ENCODE data around the gene CHD8. TPM values are rescaled to one million over a fixed set of nuclear protein-coding genes. Genes with fewer than 3 reads are reported as not detected.

CHD8 gene
- total RNA-seq, 1 donor from 2014 or later = 23.4 TPM

GRCh38 chr14:21437063-21437901 is 18.6 kb downstream of the CHD8 start:
- ATAC-seq (peak; percentile 99), DNase-seq (ENCODE audit: low spot score) (peak; percentile 99)

DNA sequence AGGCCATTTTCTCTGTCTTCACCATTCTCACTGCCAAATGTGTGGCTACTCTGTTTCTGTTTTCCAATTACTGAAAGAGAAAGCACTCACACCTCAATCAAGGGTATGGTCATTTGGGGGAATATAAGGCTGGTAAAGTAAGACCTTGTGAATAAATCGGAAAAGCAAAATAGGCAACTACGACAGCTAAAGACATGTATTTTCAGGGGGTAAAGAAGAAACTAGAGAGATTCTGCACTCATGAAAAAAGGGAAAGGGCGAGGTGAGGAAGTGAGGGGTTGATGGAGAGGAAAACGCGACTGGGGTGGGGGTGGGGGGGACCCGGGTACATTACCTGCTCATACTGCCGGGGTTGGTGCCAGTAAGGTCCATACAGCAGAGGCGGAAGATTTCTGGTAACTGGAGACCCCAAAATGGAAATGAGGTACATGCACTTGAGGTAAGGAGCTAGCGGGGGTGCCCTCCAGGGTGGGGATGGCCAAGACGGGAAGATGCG is 19.3 kb downstream of the CHD8 start:
- DNase-seq (ENCODE audit: low spot score) (no peak), ATAC-seq (peak; percentile 14)

DNA sequence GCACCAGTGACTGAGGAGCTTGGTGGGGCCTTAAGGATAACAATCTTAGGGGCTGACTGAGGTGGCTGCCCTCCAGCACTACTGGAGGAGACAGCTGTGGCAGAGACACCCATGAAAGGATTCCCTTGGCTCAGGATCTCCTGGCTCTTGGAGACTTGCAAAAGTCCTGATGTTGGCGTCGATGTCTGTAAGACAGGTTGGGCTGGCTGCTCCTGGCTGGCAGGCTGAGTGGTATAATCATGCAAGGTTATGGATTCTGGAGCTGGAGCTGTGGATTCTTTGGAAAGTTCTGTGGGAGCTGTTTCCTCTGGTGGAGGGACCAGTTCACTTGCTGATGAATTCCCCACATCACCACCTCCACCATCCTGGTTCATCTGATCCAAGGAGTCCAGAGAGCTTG is 24.8 kb downstream of the CHD8 start:
- ATAC-seq (no peak), DNase-seq (ENCODE audit: low spot score) (no peak)

DNA sequence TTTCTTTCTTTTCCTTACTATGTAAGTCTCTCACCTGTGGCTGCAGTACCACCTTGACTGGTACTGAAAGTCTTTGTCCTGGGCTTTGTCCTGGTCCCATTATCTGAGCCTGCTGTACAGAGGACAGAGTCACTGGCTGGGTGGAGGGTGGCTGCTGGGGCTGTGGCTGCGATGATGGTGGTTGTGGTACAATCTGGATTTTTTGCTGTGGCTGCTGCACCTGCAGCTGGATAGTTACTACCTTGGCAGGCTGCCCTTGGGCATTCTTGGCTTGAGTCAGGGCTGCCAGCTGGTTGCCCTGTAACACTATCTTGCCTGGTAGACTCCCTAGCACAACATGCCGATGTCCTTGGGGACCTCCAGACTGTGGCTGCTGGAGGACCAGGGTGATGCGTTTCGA is 27.0 kb downstream of the CHD8 start:
- DNase-seq (ENCODE audit: low spot score) (no peak), ATAC-seq (peak; percentile 77)

- DNase-seq (ENCODE audit: low spot score) (no peak), ATAC-seq (no peak)
These were observed 29.2 kb downstream of the CHD8 start for GRCh38 chr14:21426692-21427091.

DNA sequence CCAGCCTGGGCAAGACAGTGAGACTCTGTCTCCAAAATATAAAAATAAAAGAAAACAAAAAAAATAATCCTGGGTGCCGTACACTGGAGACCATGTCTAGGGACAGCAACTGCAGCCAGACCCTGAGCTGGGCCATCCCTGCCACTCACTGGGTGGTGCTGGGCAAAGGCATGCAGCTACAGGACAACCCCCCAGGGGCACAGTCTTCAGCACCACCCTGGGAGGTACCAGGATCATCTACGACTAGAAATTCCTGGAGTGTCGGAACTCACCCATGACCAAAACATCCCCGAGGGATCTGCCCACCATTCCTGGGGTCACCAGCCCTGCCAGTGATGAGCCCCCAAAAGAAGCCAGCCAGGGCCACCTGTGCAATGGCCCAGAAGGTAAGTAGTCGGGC is 36.4 kb downstream of the CHD8 start:
- DNase-seq (ENCODE audit: low spot score) (no peak), ATAC-seq (no peak)

- no peak for DNase-seq (ENCODE audit: low spot score)
- ATAC-seq = no peak
These were observed 40.6 kb downstream of the CHD8 start for GRCh38 chr14:21415329-21415728.

DNA sequence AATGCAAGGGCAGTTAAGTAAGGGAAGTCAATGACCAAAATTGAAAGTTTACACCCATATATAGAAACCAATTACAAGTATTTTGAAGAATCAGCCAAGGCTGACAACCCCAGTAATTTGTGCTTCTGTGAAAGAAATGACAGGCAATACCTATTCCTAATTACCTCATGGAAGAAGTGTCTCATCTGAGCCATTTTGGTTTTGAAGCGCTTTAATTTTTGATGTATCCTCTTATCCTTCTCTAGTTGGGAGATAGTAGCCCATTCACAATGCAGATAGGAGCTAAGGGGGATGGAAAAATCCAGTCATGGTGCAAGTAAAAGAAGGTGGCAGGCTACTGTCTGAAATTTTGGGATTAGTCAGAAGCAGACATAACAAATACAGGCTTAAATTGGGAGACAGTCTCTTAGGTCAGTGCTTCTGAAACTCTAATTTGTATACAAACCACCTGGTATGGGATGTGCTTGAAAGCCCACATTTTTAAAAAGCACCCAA is 41.7 kb downstream of the CHD8 start:
- ATAC-seq (no peak), DNase-seq (ENCODE audit: low spot score) (no peak)

DNA sequence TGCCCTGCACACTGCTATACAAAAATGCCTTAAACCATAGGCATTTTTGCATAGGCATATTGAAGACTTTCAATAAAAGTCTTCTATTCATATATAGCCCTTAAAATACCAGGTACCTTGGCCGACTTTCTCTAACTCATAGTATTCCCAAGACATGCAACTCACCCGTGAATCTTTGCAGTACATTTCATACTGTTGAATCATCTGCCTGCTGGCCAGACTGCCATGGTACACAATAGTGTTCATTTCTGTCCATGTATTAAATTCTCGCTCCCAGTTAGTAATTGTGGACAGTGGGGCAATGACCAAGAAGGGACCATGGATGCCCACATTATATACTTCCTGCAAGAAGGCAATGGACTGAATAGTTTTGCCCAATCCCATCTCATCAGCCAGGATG is 47.8 kb downstream of the CHD8 start:
- DNase-seq (ENCODE audit: low spot score) (no peak), ATAC-seq (no peak)

DNA sequence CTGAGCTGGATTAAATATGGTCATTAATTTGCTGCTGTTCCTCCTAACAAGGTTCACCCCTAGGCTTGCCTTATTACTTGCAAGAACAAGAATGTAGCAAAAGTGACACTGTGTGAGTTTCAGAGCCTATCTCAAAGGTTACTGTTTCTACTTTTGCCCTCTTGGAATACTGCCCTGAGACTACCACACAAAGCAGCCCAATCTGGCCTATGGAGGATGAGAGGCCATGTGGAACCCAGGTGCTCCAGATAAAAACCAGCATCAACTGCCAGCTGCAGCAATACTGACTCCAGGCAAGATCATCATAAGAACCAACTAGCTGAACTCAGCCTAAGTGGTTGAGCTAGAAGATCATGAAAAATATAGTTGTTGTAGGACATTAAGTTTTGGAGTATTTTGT is 49.7 kb downstream of the CHD8 start:
- ATAC-seq (peak; percentile 81), DNase-seq (ENCODE audit: low spot score) (no peak)

- no peak for DNase-seq (ENCODE audit: low spot score)
- no peak for ATAC-seq
These were observed 50.8 kb downstream of the CHD8 start for GRCh38 chr14:21405097-21405496.

DNA sequence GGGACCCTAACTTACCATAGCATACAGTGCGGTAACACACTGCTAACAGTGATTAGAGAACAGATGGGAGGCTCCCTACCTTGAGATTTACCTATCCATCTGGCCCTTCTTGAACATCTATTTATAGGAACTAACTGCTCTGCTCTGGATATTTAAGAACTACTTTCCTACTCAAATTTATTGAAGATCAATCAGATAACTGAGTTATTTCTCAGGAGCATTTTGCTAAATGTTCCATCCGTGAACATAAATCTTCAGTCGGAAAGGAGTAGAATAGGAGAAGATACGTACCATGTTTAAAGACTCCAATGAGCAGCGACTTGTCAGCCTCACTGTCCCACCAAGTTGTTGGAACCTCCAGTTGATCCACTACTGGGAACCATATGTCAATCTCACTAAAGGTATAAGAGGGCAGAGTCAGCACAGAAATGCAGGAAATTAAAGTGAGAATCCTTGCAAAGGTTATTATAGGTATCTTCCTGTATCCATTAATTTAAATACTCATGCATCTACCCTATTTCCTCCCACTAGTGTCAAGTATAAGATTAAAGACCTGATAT is 56.5 kb downstream of the CHD8 start:
- no peak for ATAC-seq
- DNase-seq (ENCODE audit: low spot score) = no peak

DNA sequence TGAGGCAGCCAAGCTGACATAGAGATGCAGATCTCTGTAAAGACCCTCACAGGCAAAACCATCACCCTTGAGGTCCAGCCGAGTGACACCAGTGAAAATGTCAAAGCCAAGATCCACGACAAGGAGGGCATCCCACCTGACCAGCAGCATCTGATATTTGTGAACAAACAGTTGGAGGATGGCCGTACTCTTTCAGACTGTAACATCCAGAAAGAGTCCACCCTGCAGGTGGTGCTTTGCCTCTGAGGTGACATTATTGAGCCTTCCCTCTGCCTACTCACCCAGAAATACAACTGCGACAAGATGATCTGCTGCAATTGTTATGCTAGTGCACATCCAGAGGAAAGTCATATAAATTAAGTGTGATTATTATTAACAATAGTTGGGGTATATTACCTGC is 57.0 kb downstream of the CHD8 start:
- no peak for ATAC-seq
- no peak for DNase-seq (ENCODE audit: low spot score)

- ATAC-seq = no peak
- no peak for DNase-seq (ENCODE audit: low spot score)
These were observed 60.5 kb downstream of the CHD8 start for GRCh38 chr14:21395450-21395849.

DNA sequence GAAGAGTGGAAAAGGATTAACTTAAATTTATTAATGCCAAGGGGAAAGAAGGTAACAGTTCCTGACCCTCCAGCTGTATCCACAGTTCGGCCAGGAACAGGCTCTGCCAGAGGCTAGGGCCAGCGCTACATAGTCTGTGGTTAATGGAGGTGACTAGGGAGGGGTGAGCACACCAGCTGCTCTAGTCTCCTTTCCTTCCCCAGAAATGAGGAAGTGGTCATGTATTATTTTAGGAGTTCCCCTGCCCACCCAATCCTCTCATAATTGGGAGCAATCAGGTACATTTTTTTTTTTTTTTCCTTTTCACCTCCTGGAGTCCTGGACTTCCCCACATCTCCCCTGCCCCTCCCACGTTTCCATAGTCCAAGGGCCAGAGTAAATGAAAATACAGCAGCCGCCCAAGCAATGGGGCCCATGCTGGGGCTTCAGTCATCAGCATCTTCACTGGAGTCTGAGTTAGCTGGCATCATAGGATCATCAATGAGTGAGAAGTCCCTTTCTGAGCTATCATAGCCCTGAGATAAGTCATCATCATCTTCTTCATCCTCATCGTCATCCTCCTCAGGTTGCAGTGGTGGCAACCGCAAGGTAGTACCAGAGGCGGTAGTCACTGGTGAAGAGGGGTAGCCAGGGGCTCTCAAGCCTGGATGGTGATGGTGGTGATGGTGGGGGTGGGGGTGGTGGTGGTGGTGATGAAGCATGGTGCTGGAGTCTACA is 70.6 kb downstream of the CHD8 start:
- no peak for ATAC-seq
- DNase-seq (ENCODE audit: low spot score) = no peak

DNA sequence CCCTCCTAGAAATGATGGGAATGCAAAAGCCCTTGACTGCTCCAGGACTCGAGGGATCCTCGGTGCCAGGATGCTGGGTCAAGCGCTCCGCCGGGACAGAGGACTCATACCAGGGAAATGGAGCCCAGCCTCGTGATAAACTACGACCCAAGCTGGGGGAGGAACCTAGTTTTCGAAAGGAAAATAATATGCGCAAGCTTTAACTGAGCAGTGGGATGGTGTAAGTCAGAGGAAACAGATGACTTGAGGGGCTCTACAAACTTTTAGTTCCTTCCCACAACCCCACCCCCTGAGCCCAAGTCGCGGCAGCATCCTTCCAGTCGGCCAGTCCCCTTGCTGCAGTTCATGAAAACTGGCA is 71.5 kb downstream of the CHD8 start:
- ATAC-seq = no peak

GRCh38 chr14:21383848-21384493 is 72.0 kb downstream of the CHD8 start, which contains the start of gene SUPT16H:
Gene SUPT16H, minus strand, starts transcription at chr14:21384019. Its CDS starts 92 bp downstream, at chr14:21383927.
- peak; percentile 98 for ATAC-seq
- peak; percentile 95 for DNase-seq (ENCODE audit: low spot score)

More for the DNA sequence above, 71.5 kb downstream of the CHD8 start:
- no peak for DNase-seq (ENCODE audit: low spot score)

GRCh38 chr14:21382886-21383847 is 72.8 kb downstream of the CHD8 start:
- peak; percentile 42 for ATAC-seq
- DNase-seq (ENCODE audit: low spot score) = no peak

DNA sequence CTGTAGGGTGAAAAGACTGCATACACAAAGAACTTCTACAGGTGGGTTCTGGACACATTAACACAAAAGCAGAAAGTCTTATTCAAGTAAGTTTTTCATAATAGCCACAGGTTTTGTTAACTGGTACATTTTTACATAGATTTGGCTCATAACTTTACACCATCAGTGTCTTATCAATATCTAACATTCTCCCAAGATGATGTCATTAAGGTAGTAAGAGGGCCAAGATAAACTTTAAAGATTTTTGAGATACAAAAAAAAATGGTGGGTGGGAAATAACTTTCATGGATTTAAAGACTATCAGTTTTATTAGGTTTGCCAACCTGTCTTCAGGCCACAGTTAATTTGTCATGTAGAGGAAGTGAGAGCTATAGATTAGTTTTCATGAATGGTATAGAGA is 73.8 kb downstream of the CHD8 start:
- ATAC-seq = no peak
- DNase-seq (ENCODE audit: low spot score) = no peak

DNA sequence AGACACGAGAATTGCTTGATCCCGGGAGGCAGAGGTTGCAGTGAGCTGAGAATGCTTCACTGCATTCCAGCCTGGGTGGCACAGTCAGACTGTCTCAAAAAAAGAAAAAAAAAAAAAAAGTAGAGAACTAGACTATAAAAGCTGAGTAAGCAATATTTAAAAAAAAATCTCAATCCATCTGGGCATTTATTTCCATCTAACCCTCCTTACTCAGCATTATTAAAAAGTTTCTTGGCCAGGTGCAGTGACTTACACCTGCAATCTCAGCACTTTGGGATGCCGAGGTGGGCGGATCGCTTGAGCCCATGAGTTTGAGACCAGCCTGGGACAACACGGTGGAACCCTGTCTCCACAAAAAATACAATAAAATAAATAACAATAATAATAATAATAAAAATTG is 76.6 kb downstream of the CHD8 start:
- DNase-seq (ENCODE audit: low spot score) = no peak

More for the DNA sequence above, 76.6 kb downstream of the CHD8 start:
- no peak for ATAC-seq
